Activated CD4-positive, alpha-beta T cell treated with anti-CD3 and anti-CD28 coated beads for 48 hours (primary cell): ENCODE results near the gene IL36B.

ENCODE experiments used
- DNase-seq: peaks from one replicate; pipeline ENCODE4 v3.0.0-alpha.2; 2020

The IL36B gene

DNA sequence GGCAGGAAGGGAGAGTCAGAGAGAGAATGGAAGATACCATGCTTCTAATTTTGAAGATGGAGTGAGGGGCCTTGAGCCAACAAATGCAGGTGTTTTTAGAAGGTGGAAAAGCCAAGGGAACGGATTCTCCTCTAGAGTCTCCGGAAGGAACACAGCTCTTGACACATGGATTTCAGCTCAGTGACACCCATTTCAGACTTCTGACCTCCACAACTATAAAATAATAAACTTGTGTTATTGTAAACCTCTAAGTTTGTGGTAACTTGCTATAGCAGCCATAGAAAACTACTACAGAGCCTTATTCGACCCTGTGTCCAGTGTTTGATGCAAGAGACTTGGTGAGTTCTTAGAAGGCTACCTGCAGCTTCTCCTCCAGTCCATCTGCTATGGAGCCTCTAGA lies 22.9 kb upstream of the IL36B start:
- no peak for DNase-seq

- DNase-seq, result no peak
Observed at GRCh38 chr2:113075030-113075429, 22.4 kb upstream of the IL36B start.

DNA sequence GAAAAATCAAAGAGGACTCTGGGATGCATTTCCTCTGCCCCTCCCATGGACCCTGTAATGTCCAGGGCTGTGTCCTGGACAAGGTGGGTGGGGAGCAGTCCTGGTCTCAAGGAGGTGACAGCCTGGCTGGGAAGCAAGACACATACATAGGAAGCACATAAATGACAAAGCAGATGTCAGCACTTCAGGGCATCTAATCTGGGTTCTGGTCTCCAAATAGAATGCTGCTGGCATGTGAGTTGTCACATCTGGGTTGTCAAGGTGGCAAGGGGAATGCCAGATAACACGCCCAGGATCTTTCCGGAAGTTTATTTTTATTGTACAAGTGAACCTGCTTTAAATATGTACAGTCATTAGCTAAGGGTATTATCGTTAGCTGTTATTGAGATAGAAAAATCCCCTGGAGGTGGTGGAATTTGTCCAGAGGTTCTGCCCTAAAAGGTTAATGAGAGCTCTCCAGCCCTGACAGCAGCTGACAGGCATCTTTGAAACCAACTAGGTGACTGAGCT lies 20.7 kb upstream of the IL36B start:
- DNase-seq, result no peak

DNA sequence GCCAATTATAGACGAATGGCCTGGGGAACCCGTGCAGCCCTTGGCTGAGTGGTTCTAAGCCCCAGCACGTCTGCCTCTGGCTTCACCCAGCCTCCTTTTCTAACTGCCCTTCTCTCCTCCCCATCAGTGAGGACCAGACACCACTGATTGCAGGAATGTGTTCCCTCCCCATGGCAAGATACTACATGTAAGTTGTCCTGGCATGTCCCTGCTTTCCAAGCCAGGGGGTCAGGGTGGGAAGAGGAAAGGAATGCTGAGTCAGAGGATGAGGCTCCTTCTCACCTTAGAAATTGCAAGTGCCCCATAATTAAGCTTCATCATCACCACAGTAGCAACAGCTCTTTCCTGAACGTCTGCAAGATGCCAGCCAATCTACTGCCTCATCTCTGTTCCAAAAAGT lies 19.9 kb upstream of the IL36B start:
- no peak for DNase-seq

- no peak for DNase-seq
Observed at GRCh38 chr2:113070606-113070975, 17.9 kb upstream of the IL36B start.

- no peak for DNase-seq
Observed at GRCh38 chr2:113069676-113070605, 17.3 kb upstream of the IL36B start.

DNA sequence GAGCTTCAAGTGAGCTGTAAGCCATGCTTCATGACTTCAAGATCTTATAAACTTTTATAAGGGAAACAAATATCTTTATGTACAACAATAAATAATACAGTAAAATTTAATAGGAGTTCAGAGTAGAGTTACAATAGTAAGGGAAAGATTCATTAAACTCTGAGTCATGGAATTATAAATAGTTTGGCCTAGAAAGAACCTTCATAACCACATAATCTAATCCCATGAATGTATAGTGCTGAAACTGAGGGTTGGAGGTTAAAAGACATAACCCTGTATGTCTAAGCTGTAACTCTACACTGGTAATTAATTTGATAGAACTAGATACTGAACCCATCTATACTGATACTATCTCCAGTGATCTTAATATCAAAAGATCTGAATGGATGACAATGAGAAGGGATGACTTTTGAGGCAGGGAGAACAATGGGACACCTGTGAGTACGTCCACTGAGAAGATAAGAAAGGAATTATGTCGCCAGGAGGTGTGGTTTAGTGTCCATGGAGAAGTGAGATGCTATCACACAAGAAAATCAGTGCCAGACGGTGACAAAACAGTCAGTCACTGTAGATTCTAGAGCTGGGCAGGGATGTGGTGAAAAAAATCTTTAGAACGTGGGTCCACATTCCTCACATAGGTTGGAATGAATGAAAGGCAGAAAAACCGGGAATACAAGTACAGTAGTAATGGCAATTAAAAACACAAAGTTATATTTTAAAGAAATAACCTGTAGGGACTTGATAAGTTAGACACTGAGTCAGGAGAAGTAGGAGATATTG lies 16.2 kb upstream of the IL36B start:
- no peak for DNase-seq

GRCh38 chr2:113068249-113068648 lies 15.6 kb upstream of the IL36B start:
- no peak for DNase-seq

DNA sequence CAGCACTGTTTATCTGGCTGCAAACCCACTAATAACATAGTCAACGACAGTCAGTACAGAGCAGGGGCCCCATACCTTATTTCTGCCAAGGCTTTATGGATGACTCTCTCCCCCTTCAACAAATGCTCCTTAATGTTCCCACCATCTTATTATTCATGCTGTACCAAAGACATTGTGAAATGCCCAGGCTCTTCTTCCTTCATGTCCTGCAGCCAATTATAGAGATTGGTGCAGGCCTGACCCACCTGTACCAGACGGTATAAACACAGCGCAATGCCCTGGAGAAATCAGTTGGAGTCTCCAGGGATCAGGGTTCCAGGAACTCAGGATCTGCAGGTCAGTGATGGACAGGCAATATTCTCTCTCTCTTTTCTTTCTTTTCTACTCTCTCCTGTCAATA lies 15.0 kb upstream of the IL36B start, which contains the start of gene IL1F10:
TSS of gene IL1F10 (plus strand) at position 290 of the 400 bp plus-strand sequence. CDS start 4,769 bp downstream, outside the sequence.
- no peak for DNase-seq

DNA sequence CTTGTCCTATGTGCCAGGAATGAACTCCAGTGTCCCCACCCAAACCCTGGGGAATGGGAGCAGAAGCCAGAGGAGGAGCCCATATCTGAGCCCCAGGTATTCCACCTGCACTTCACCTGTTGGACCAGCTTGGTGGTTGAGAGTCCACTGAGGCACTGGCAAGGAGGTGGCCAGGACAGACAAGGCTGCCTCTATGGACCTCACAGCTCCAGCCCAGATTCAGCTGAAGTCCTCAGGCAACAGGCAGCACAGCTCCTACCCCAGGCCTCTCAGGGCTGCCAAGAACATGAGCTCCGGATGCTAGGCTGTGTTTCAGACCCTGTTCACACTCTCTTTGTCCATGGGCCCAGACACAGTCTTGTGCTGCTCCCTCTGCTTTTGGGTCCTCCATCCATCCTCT lies 12.2 kb upstream of the IL36B start:
- DNase-seq, result no peak

DNA sequence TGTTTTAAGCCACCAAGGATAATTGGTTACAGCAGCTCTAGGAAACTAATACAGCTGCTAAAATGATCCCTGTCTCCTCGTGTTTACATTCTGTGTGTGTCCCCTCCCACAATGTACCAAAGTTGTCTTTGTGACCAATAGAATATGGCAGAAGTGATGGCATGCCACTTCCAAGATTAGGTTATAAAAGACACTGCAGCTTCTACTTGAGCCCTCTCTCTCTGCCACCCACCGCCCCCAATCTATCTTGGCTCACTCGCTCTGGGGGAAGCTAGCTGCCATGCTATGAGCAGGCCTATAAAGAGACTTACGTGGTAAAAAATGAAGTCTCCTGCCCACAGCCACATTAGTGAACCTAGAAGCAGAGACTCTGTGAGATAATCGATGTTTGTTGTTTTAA lies 11.6 kb upstream of the IL36B start:
- DNase-seq, result no peak

DNA sequence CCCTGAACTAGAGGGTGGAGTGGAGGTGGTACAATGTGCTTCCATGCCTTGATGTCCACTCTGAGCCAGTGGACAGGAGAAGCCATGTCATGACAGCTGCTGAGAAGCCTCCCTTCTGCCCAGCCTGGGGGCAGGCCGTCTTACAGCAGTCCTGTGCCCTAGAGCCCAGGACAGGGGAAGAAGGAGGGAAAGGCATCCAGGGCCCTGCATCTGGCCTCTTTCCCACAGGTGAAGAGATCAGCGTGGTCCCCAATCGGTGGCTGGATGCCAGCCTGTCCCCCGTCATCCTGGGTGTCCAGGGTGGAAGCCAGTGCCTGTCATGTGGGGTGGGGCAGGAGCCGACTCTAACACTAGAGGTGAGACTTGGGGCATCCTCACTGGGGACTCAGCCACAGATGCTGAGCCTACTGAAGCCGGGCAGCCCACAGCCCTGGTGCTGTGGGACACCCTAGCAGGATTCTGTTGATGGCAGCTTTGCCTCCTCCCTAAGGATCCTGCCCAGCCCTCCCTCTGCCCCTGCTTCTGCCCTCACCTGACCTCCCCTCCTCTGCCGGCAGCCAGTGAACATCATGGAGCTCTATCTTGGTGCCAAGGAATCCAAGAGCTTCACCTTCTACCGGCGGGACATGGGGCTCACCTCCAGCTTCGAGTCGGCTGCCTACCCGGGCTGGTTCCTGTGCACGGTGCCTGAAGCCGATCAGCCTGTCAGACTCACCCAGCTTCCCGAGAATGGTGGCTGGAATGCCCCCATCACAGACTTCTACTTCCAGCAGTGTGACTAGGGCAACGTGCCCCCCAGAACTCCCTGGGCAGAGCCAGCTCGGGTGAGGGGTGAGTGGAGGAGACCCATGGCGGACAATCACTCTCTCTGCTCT lies 9.5 kb upstream of the IL36B start:
- DNase-seq, result no peak

- DNase-seq, result no peak
Observed at GRCh38 chr2:113061241-113061640, 8.6 kb upstream of the IL36B start.

GRCh38 chr2:113060796-113061195 lies 8.1 kb upstream of the IL36B start:
- DNase-seq, result no peak

DNA sequence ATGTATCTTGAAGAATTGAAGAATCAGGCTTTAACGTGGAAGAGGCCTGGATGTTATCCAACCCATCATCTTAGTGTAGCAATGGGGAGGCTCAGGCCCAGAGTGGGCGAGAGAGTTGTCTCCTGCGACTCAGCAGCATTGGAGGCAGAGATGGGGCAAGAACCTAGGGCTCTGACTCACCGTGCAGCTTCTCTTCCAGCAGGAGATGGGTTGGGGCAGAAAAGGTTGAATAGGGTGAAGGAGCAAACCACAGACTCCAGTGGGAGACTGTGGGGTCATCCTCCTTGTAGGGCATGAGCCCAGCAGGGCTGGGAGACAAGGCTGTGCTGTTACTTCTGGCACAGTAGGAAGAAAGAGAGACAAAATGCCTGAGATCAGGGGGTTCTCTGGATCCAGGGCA lies 7.7 kb upstream of the IL36B start:
- peak; percentile 15 for DNase-seq

GRCh38 chr2:113058998-113059960 lies 6.6 kb upstream of the IL36B start, which contains the start of gene IL36RN:
Gene IL36RN, plus strand, starts transcription at chr2:113059198. Its CDS starts 241 bp downstream, at chr2:113059439.
- DNase-seq, result no peak

- DNase-seq, result no peak
Observed at GRCh38 chr2:113058411-113058994, 5.8 kb upstream of the IL36B start.

DNA sequence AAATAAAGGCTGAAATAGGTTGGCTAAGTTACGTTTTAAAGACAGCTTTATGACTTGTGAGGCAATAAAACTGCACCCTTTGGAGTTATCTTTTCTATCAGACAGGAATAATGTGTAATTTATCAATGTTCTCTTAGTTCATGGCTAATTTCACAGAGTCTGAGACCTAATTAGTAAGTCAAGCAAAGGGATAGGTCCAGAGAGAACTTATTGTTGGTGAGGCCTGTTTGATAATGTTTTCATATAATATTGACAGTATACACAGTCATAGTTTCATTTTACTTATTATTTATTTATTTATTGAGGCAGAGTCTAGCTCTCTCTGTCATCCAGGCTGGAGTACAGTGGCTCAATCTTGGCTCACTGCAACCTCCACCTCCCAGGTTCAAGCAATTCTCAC lies 4.5 kb upstream of the IL36B start:
- no peak for DNase-seq

GRCh38 chr2:113056521-113056920 lies 3.9 kb upstream of the IL36B start:
- no peak for DNase-seq

DNA sequence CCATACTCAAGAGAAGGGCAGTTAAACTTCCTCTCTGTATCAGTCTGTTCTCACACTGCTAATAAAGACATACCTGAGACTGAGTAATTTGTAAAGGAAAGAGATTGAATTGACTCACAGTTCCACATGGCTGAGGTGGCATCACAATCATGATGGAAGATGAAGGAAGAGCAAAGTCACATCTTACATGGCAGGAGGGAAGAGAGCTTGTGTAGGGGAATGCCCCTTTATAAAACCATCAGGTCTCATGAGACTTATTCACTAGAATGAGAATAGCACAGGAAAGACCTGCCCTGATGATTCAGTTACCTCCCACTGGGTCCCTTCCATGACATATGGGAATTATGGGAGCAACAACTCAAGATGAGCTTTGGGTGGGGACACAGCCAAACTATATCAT lies 1.4 kb upstream of the IL36B start:
- DNase-seq, result no peak

DNA sequence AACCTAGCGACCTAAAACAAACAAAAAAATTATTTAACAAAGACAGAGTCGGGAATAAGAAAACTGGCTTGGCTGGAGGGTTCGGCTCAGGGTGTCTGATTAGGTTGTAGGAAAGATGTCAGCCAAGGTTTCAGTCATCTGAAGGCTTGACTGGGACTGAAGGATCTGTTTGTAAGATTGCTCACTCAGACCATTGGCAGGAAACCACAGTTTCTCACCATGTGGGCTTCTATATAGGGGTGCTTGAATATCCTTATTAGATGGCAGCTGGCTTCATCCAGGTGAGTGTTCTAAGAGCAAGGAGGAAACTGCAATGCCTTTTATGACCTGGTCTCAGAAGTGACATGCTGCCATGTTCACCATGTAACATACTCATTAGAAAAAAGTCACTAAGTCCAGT lies 999 bp upstream of the IL36B start:
- no peak for DNase-seq
